Fibroblast of villous mesenchyme (primary cell): Measurements from ENCODE around the gene NLRP11. TPM values are rescaled to one million over a fixed set of nuclear protein-coding genes. Genes with fewer than 3 reads are reported as not detected.

Source experiments
- DNase-seq: peaks from one replicate; pipeline ENCODE4 v3.0.0-alpha.2; 2010; ENCODE audit warnings: low read depth
- H3K4me3 ChIP-seq: 2 replicates; pipeline ENCODE4 v1.5.1; 2011; ENCODE audit warnings: low read depth, mild to moderate bottlenecking, low read length
- CTCF ChIP-seq: IDR thresholded peaks from 2 replicates; pipeline ENCODE4 v1.5.1; 2012; ENCODE audit warnings: low read depth, mild to moderate bottlenecking, low read length; ENCODE audit not compliant: insufficient read depth
- total RNA-seq: library from RNA; depleted of rRNA; stranded (reverse); fragments of >200 nt; gene quantifications from 2 replicates; pipeline ENCODE4 v1.2.3, GENCODE V29; 2012

The NLRP11 gene
- not detected in 2 replicates for total RNA-seq

GRCh38 chr19:55831846-55832245 lies at the start of gene NLRP11:
Gene NLRP11 (minus strand): TSS chr19:55831999. CDS start chr19:55818174, 13,825 bp downstream.
- no peak for DNase-seq
- no peak within 1 kb of the TSS for H3K4me3 ChIP-seq
- no peak for TF ChIP-seq CTCF

GRCh38 chr19:55877211-55877610 lies 45.4 kb upstream of the NLRP11 start:
- TF ChIP-seq CTCF, result no peak
- no peak for DNase-seq
- no peak overlapping the region for H3K4me3 ChIP-seq

GRCh38 chr19:55870736-55871135 lies 38.9 kb upstream of the NLRP11 start:
- TF ChIP-seq CTCF, result no peak
- no peak for DNase-seq
- H3K4me3 ChIP-seq, result no peak overlapping the region

GRCh38 chr19:55867101-55867500 lies 35.3 kb upstream of the NLRP11 start:
- no peak for DNase-seq
- no peak overlapping the region for H3K4me3 ChIP-seq
- no peak for TF ChIP-seq CTCF

GRCh38 chr19:55866521-55866920 lies 34.7 kb upstream of the NLRP11 start:
- no peak overlapping the region for H3K4me3 ChIP-seq
- TF ChIP-seq CTCF, result no peak
- DNase-seq, result no peak

GRCh38 chr19:55858969-55859368 lies 27.2 kb upstream of the NLRP11 start:
- no peak overlapping the region for H3K4me3 ChIP-seq
- TF ChIP-seq CTCF, result no peak
- DNase-seq, result no peak

GRCh38 chr19:55858401-55858800 lies 26.6 kb upstream of the NLRP11 start:
- DNase-seq, result no peak
- no peak for TF ChIP-seq CTCF

More at GRCh38 chr19:55858401-55858800, 26.6 kb upstream of the NLRP11 start:
- no peak overlapping the region for H3K4me3 ChIP-seq
